Uterus (tissue), 4 donors: Measurements from ENCODE around the gene TBK1. TPM values are rescaled to one million over a fixed set of nuclear protein-coding genes. Genes with fewer than 3 reads are reported as not detected.

ENCODE experiments used
- DNase-seq, 2 donors: peaks; one replicate each; pipeline ENCODE4 v3.0.0-alpha.2; 2019 to 2020
- H3K27ac ChIP-seq, 2 donors: fragments of 200-600 bp; sonication (generic); 1 replicate in 1 of 2; 2 replicates in 1 of 2; pipeline ENCODE4 v1.5.1; 2016 to 2018
- H3K27me3 ChIP-seq, 2 donors: fragments of 200-600 bp; sonication (generic); one replicate each; pipeline ENCODE4 v1.5.1; 2018 to 2019; ENCODE audit warnings: control low read depth in 1 of 2
- H3K36me3 ChIP-seq, 2 donors: fragments of 200-600 bp; sonication (generic); one replicate each; pipeline ENCODE4 v1.5.1; 2019; ENCODE audit warnings: control low read depth in 1 of 2
- H3K4me1 ChIP-seq, 2 donors: fragments of 200-600 bp; sonication (generic); one replicate each; pipeline ENCODE4 v1.5.1; 2018 to 2019; ENCODE audit warnings: control low read depth in 1 of 2
- H3K4me3 ChIP-seq, 2 donors: fragments of 200-600 bp; sonication (generic); 1 replicate in 1 of 2; 2 replicates in 1 of 2; pipeline ENCODE4 v1.5.1; 2018 to 2019; ENCODE audit warnings: mild to moderate bottlenecking in 1 of 2
- H3K9me3 ChIP-seq, 2 donors: fragments of 200-600 bp; sonication (generic); one replicate each; pipeline ENCODE4 v1.5.1; 2019; ENCODE audit warnings: control low read depth in 1 of 2
- POLR2A ChIP-seq, 2 donors: fragments of 450-650 bp; IDR thresholded peaks; one replicate each; pipeline ENCODE4 v1.6.1; 2016; ENCODE audit warnings: antibody characterized with exemption in 2 of 2, mild to moderate bottlenecking in 1 of 2, moderate library complexity in 1 of 2
- intact Hi-C: fragments of 100-400 bp; cut with DNase I; formaldehyde crosslinking; loops from one replicate; pipeline ENCODE4 v1.15.1; 2023; ENCODE audit warnings: low total_unique reads
- total RNA-seq, 4 donors: library from RNA; depleted of rRNA in 3 of 4; stranded (reverse); fragments of >200 nt in 3 of 4; gene quantifications; one replicate each; pipeline versions ENCODE4 v1.1.0 to v1.2.4, GENCODE V29; 2014 to 2023
- TF ChIP-seq, protein P1 (sequence below), 4 experiments: fragments of 200-600 bp in 2 of 4; fragments of 450-650 bp in 2 of 4; sonication (generic) in 2 of 4; IDR thresholded peaks; one replicate each; pipeline ENCODE4 v1.5.1; 2016 to 2019; ENCODE audit warnings: antibody characterized with exemption in 4 of 4, mild to moderate bottlenecking in 2 of 4, moderate library complexity in 1 of 4
- donor health status: DM: yes; HTN: yes; CAD: no.

TBK1 gene
- total RNA-seq, 4 donors from 2014 or later, result 16.7 to 37.5 (median 26.0) TPM

- Histone ChIP-seq H3K9me3 (no peaks in the 10 kb centered on the region), H3K27me3 (no peaks in the 10 kb centered on the region), H3K4me1 (no peaks in the 10 kb centered on the region), H3K36me3 (no peaks in the 10 kb centered on the region), H3K4me3 (no peak overlapping the region), H3K27ac (no peak overlapping the region)
- intact Hi-C loops, result no loop called here
- no peak for DNase-seq
- TF ChIP-seq, protein P1, sequence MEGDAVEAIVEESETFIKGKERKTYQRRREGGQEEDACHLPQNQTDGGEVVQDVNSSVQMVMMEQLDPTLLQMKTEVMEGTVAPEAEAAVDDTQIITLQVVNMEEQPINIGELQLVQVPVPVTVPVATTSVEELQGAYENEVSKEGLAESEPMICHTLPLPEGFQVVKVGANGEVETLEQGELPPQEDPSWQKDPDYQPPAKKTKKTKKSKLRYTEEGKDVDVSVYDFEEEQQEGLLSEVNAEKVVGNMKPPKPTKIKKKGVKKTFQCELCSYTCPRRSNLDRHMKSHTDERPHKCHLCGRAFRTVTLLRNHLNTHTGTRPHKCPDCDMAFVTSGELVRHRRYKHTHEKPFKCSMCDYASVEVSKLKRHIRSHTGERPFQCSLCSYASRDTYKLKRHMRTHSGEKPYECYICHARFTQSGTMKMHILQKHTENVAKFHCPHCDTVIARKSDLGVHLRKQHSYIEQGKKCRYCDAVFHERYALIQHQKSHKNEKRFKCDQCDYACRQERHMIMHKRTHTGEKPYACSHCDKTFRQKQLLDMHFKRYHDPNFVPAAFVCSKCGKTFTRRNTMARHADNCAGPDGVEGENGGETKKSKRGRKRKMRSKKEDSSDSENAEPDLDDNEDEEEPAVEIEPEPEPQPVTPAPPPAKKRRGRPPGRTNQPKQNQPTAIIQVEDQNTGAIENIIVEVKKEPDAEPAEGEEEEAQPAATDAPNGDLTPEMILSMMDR (IDR thresholded peaks at IDR 0.05), result no peak
- no peak for TF ChIP-seq POLR2A (IDR thresholded peaks at IDR 0.05)
These were observed 32.2 kb upstream of the TBK1 start for GRCh38 chr12:64419696-64420095.

GRCh38 chr12:64427988-64428387 is 23.9 kb upstream of the TBK1 start:
- no peak for DNase-seq
- H3K9me3 ChIP-seq, result no peaks in the 10 kb centered on the region
- no peaks in the 10 kb centered on the region for H3K27me3 ChIP-seq
- TF ChIP-seq, protein P1 (IDR thresholded peaks at IDR 0.05), result no peak
- TF ChIP-seq POLR2A (IDR thresholded peaks at IDR 0.05), result no peak
- intact Hi-C loops, result no loop called here
- no peaks in the 10 kb centered on the region for H3K4me1 ChIP-seq
- no peaks in the 10 kb centered on the region for H3K36me3 ChIP-seq
- H3K27ac ChIP-seq, result no peak overlapping the region
- no peak overlapping the region for H3K4me3 ChIP-seq

DNA sequence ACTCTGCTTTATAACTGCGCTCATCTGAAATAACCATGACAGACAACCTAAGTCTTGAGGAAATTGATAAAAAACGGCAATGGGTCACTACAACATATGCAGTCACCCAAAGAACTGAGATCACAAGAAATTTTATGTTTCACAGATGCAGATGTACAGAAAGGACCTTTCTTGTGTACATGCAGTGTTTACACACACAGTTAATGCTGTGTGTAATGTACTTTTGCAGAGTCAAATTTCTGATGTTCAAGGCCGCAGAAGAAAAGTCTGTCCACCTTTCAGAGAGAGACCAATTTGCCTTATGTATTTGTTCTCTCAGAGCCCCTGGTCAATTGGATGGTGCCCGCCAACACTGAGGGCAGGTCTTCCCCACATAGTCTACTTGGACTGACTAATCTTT is 23.0 kb upstream of the TBK1 start:
- intact Hi-C loops, result no loop called here
- Histone ChIP-seq H3K4me3 (no peak overlapping the region), H3K27ac (no peak overlapping the region), H3K4me1 (no peaks in the 10 kb centered on the region), H3K36me3 (no peaks in the 10 kb centered on the region), H3K9me3 (no peaks in the 10 kb centered on the region), H3K27me3 (no peaks in the 10 kb centered on the region)
- DNase-seq, result no peak
- TF ChIP-seq, protein P1 (IDR thresholded peaks at IDR 0.05), result no peak
- no peak for TF ChIP-seq POLR2A (IDR thresholded peaks at IDR 0.05)

DNA sequence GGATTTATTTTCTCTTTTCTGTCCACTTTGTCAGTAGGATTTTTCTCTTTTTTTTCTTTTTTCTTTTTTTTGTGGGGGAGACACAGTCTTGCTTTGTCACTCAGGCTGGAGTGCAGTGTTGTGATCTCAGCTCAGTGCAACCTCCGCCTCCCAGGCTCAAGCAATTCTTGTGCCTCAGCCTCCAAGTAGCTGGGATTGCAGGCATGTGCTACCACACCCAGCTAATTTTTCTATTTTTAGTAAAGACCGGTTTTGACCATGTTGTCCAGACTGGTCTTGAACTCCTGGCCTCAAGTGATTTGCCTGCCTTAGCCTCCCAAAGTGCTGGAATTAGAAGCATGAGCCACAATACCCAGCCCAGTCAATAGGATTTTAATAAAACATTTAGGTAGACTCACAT is 21.0 kb upstream of the TBK1 start:
- intact Hi-C loops, result no loop called here
- H3K4me1 ChIP-seq, result no peaks in the 10 kb centered on the region
- TF ChIP-seq, protein P1 (IDR thresholded peaks at IDR 0.05), result no peak
- TF ChIP-seq POLR2A (IDR thresholded peaks at IDR 0.05), result no peak
- DNase-seq, result no peak
- no peak overlapping the region for H3K27ac ChIP-seq
- no peaks in the 10 kb centered on the region for H3K36me3 ChIP-seq
- no peaks in the 10 kb centered on the region for H3K27me3 ChIP-seq
- no peaks in the 10 kb centered on the region for H3K9me3 ChIP-seq
- H3K4me3 ChIP-seq, result no peak overlapping the region

- no peaks in the 10 kb centered on the region for H3K27me3 ChIP-seq
These were observed 20.1 kb upstream of the TBK1 start for GRCh38 chr12:64431791-64432190.

More at GRCh38 chr12:64431791-64432190, 20.1 kb upstream of the TBK1 start:
- DNase-seq, result no peak
- no peak overlapping the region for H3K27ac ChIP-seq
- TF ChIP-seq, protein P1 (IDR thresholded peaks at IDR 0.05), result no peak
- TF ChIP-seq POLR2A (IDR thresholded peaks at IDR 0.05), result no peak
- H3K9me3 ChIP-seq, result no peaks in the 10 kb centered on the region
- intact Hi-C loops, result no loop called here
- H3K4me1 ChIP-seq, result no peaks in the 10 kb centered on the region
- H3K36me3 ChIP-seq, result no peaks in the 10 kb centered on the region
- H3K4me3 ChIP-seq, result no peak overlapping the region
